Endothelial cell of umbilical vein (primary cell): Measurements from ENCODE around the gene LPIN1. TPM values are rescaled to one million over a fixed set of nuclear protein-coding genes. Genes with fewer than 3 reads are reported as not detected.

Experiments used
- BruUV-seq: library from RNA; stranded (reverse); fragments of 400-500 nt; replicated peaks from 2 replicates; lab custom pipeline; 2021; lab: Mats Ljungman, UMichigan
- CTCF ChIA-PET: fragments of 300-600, 350-600 bp; sonication (Branson Sonifier 250); formaldehyde crosslinking; loops from one replicate; lab custom pipeline; 2021; ENCODE audit warnings: antibody characterized with exemption, inconsistent platforms; lab: Charles Lee
- POLR2A ChIA-PET: fragments of 300-600, 350-600 bp; sonication (Branson Sonifier 250); formaldehyde crosslinking; loops from one replicate; lab custom pipeline; 2021; ENCODE audit warnings: antibody characterized with exemption, inconsistent platforms; lab: Charles Lee
- DNase-seq: peaks from one replicate; pipeline ENCODE4 v3.0.0-alpha.2; 2011; ENCODE audit warnings: low read depth, low spot score
- FAIRE-seq: peaks from 2 replicates; lab custom pipeline; 2011; peaks lifted over from hg19 to GRCh38; lab: Jason Lieb, UNC
- H2AFZ ChIP-seq: 2 replicates; pipeline ENCODE4 v1.6.0; 2012; ENCODE audit warnings: low read depth, low read length, control low read depth, inconsistent platforms
- H3K27ac ChIP-seq: 2 replicates; pipeline ENCODE4 v1.5.1; 2011; ENCODE audit warnings: low read depth, mild to moderate bottlenecking, control low read depth, low read length, moderate library complexity; ENCODE audit not compliant: insufficient read depth
- H3K27me3 ChIP-seq, 2 experiments: 2 replicates each; pipeline versions ENCODE4 v1.6.0 to v1.6.1; 2011; ENCODE audit warnings: low read length in 2 of 2, mixed read lengths in 1 of 2; ENCODE audit not compliant: control insufficient read depth in 2 of 2, insufficient read depth in 2 of 2
- H3K36me3 ChIP-seq, 2 experiments: 2 replicates in 1 of 2; 3 replicates in 1 of 2; pipeline ENCODE4 v1.5.1; 2011; ENCODE audit warnings: low read length in 2 of 2, mild to moderate bottlenecking in 1 of 2, moderate library complexity in 1 of 2; ENCODE audit not compliant: control insufficient read depth in 2 of 2, insufficient read depth in 2 of 2; ENCODE audit errors: extremely low read depth in 1 of 2
- H3K4me1 ChIP-seq: 3 replicates; pipeline ENCODE4 v1.5.1; 2011; ENCODE audit warnings: mild to moderate bottlenecking, low read length; ENCODE audit not compliant: control insufficient read depth, insufficient read depth; ENCODE audit errors: extremely low read depth
- H3K4me2 ChIP-seq: 2 replicates; pipeline ENCODE4 v1.6.1; 2011; ENCODE audit warnings: low read length, control low read depth, mixed read lengths; ENCODE audit not compliant: insufficient read depth
- H3K4me3 ChIP-seq, 3 experiments: fragments of 200-600 bp in 1 of 3; sonication (generic), shearing (Covaris generic) in 1 of 3; replicated peaks in 1 of 3; 2 replicates each; pipeline ENCODE4 v1.5.1; 2011 to 2016; ENCODE audit warnings: control low read depth in 3 of 3, low read length in 3 of 3, mild to moderate bottlenecking in 2 of 3, inconsistent platforms in 1 of 3, low read depth in 1 of 3, moderate library complexity in 1 of 3; ENCODE audit not compliant: insufficient read depth in 1 of 3
- H3K79me2 ChIP-seq: 2 replicates; pipeline ENCODE4 v1.6.0; 2012; ENCODE audit warnings: low read length, inconsistent platforms; ENCODE audit not compliant: control insufficient read depth, insufficient read depth
- H3K9ac ChIP-seq: replicated peaks from 2 replicates; pipeline ENCODE3; 2011; ENCODE audit warnings: low read length, control low read depth; ENCODE audit not compliant: insufficient read depth; ENCODE audit errors: extremely low read depth
- H3K9me1 ChIP-seq: replicated peaks from 3 replicates; pipeline ENCODE4 v1.6.0; 2011; ENCODE audit warnings: mild to moderate bottlenecking, low read length; ENCODE audit not compliant: control insufficient read depth, insufficient read depth; ENCODE audit errors: extremely low read depth
- H3K9me3 ChIP-seq: replicated peaks from 2 replicates; pipeline ENCODE4 v1.5.1; 2012; ENCODE audit warnings: low read length, inconsistent platforms; ENCODE audit not compliant: control insufficient read depth, insufficient read depth
- H4K20me1 ChIP-seq: replicated peaks from 2 replicates; pipeline ENCODE3; 2011; ENCODE audit warnings: mild to moderate bottlenecking, low read length; ENCODE audit not compliant: control insufficient read depth, insufficient read depth; ENCODE audit errors: extremely low read depth
- EZH2 ChIP-seq: IDR thresholded peaks from 2 replicates; pipeline ENCODE4 v1.6.1; 2012; ENCODE audit warnings: borderline replicate concordance, low read depth, mild to moderate bottlenecking, moderate library complexity, low read length, inconsistent platforms; ENCODE audit not compliant: severe bottlenecking
- FOS ChIP-seq: IDR thresholded peaks from 2 replicates; pipeline ENCODE4 v1.6.1; 2011; ENCODE audit warnings: mild to moderate bottlenecking, low read length, moderate library complexity, borderline replicate concordance; ENCODE audit not compliant: insufficient read depth
- GATA2 ChIP-seq: IDR thresholded peaks from 2 replicates; pipeline ENCODE4 v1.7.0; 2011; ENCODE audit warnings: low read depth, mild to moderate bottlenecking, moderate library complexity, mixed read lengths, low read length; ENCODE audit not compliant: insufficient read length, insufficient read depth
- MAX ChIP-seq: IDR thresholded peaks from 2 replicates; pipeline ENCODE4 v1.6.1; 2011; ENCODE audit not compliant: insufficient read depth, insufficient read length
- POLR2A ChIP-seq: IDR thresholded peaks from 2 replicates; pipeline ENCODE4 v1.6.1; 2012; ENCODE audit warnings: low read depth, mild to moderate bottlenecking, control low read depth, low read length
- dilution Hi-C: fragments of 300-500 bp; cut with MboI; formaldehyde crosslinking; loops from one replicate; pipeline ENCODE4 v1.15.0; 2019; ENCODE audit warnings: low sequenced_read_pairs; ENCODE audit not compliant: extremely low pct_ligation_motif_present
- intact Hi-C: fragments of 100-400 bp; cut with micrococcal nuclease; formaldehyde crosslinking; loops from one replicate; pipeline ENCODE4 v1.10.0; 2022
- polyA plus RNA-seq, 4 experiments: library from polyadenylated mRNA; depleted of rRNA in 3 of 4; stranded (reverse) in 3 of 4; unstranded in 1 of 4; fragments of >200 nt; gene quantifications; 2 replicates each; pipeline versions ENCODE4 v1.2.1 to v1.2.3, GENCODE V29; 2011 to 2012; ENCODE audit warnings: missing spikeins in 1 of 4
- total RNA-seq: library from RNA; stranded (reverse); gene quantifications from 2 replicates; pipeline ENCODE4 v1.2.3, GENCODE V29; 2021
- TF ChIP-seq, protein P1 (sequence below), 2 donors: IDR thresholded peaks; 1 replicate in 1 of 2; 2 replicates in 1 of 2; pipeline ENCODE4 v1.5.1; 2011; ENCODE audit warnings: low read length in 2 of 2, mild to moderate bottlenecking in 2 of 2, moderate library complexity in 2 of 2, control low read depth in 1 of 2, inconsistent platforms in 1 of 2, low read depth in 1 of 2; ENCODE audit not compliant: insufficient read depth in 1 of 2; ENCODE audit errors: extremely low read depth in 1 of 2

Gene LPIN1
- total and polyA plus RNA-seq, 2 donors (not counting 3 experiments of a cell fraction or from before 2014, with no cell fraction given), result 26.6 to 80.4 TPM

DNA sequence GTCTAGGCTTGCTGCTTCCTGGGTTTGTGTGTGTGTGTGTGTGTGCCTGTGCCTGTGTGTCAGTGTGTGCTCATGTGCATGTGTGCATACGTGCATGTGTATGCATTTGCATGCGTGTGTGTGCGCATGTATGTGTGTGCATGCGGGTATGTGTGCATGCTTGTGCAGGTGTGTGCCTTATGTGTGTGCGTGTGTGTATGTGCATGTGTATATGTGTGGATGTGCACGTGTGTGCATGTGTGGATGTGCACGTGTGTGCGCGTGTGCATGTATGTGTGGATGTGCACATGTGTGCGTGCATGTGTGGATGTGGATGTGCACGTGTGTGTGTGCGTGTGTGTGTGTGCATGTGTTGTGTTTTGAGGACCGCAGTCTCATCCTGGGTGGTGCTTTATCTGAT lies 42.8 kb downstream of the LPIN1 start:
- DNase-seq (no peak), FAIRE-seq (no peak)
- no peak overlapping the region for H3K27ac ChIP-seq
- H3K36me3 ChIP-seq, result peaks cover 27 to 41% of the 10 kb centered on the region in 2 experiments
- no peak overlapping the region for H3K4me3 ChIP-seq
- H3K9me1 ChIP-seq, result no peaks in the 10 kb centered on the region
- H2AFZ ChIP-seq, result no peak overlapping the region
- no peak for TF ChIP-seq MAX
- TF ChIP-seq EZH2, result no peak
- no peak for TF ChIP-seq POLR2A
- no peak for TF ChIP-seq FOS
- no peak for TF ChIP-seq GATA2
- TF ChIP-seq, protein P1, sequence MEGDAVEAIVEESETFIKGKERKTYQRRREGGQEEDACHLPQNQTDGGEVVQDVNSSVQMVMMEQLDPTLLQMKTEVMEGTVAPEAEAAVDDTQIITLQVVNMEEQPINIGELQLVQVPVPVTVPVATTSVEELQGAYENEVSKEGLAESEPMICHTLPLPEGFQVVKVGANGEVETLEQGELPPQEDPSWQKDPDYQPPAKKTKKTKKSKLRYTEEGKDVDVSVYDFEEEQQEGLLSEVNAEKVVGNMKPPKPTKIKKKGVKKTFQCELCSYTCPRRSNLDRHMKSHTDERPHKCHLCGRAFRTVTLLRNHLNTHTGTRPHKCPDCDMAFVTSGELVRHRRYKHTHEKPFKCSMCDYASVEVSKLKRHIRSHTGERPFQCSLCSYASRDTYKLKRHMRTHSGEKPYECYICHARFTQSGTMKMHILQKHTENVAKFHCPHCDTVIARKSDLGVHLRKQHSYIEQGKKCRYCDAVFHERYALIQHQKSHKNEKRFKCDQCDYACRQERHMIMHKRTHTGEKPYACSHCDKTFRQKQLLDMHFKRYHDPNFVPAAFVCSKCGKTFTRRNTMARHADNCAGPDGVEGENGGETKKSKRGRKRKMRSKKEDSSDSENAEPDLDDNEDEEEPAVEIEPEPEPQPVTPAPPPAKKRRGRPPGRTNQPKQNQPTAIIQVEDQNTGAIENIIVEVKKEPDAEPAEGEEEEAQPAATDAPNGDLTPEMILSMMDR (IDR thresholded peaks at IDR 0.05; ENCODE audit: extremely low read depth in 1 of 2, insufficient read depth in 1 of 2, low read depth in 1 of 2, low read length in 2 of 2), result no peak
- intact Hi-C loops, result no loop called here
- no peaks in the 10 kb centered on the region for H3K79me2 ChIP-seq
- dilution Hi-C loops, result no loop called here
- no peak overlapping the region for H3K9ac ChIP-seq
- no peaks in the 10 kb centered on the region for H3K4me1 ChIP-seq
- no peaks in the 10 kb centered on the region for H4K20me1 ChIP-seq
- no TSS peak for BruUV-seq
- no peaks in the 10 kb centered on the region for H3K27me3 ChIP-seq
- ChIA-PET POLR2A (no interaction called here), CTCF (no interaction called here)
- no peak overlapping the region for H3K4me2 ChIP-seq
- H3K9me3 ChIP-seq, result no peaks in the 10 kb centered on the region
